NOMO-1 treated with dmso at 0.1 percent for 144 hours (cell line): Measurements from ENCODE around the gene FAM83C.

Source experiments
- DNase-seq: peaks from one replicate; lab custom pipeline; 2025; ENCODE audit not compliant: unreplicated experiment; lab: John Stamatoyannopoulos, UW

The FAM83C gene

DNA sequence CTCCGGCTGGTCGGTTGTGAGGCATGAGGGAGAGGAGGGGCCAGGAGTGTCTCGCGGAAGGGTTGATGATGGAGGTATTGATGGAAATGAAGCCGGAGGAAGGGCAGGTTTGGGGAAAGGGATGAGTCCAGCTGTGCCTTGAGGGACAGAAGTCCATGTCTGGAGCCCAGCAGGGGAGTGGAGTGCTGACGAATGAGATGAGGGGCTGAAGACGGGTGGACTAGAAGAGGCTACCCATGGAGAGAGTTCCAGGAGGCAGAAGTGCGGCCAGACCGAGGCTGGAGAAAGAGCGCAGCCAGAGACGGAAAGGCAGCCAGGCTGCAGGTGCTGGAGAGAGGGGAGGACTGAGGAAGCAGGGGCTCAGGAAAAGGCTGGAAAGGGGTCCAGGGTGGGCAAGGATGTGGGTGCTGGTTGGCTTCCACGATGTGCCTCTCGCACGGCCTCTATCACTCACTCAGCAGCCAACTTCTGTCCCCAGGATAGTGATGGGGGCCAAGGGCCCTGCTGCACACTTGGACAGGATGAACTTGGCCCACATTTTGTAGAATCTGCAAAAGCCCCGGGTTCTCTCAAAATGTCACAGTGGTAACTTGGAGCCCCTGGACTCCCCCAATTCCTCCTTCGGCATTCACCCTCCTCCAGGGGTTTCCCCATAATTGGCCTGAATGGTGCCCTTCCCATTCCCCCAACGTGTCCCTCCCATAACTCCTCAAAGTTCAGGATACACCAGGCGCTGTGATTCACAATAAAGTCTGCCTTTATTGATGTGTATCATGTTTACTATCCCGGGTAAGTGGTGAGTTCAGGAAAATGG lies 7.0 kb downstream of the FAM83C start:
- DNase-seq, result no peak

DNA sequence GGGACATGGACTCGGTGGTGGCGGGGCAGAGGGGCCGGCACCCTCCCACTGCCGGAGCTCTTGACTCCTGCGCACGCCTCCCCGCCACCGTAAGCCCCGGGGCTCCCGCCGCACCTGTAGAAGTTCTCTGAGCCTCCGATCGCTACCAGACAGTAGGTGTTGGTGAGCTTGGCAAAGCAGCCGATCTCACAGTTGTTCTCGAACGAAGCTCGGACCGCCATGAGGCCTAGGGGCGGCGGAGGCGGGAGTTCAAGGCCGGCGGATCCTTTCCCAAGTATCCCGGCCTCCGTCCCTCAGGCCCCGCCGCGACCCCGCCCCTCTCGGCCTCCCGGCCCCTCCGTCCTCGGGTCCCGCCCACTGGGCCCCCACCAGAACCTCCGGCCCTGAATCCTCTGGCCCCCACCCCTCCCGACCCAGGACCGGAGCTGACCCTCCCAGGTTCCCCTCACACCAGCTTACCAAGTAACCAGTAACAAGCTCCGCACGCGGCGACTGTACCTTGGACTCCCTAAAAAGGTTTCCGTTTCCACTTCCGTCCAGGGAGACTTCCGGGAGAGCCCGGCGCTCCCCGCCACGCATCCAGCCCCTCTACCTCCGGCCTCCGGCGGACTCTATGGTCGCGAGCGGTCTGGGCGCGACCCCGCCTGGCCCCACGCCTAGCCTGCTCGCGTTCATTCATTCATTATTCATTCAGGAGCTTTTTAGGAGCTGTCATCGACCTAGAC lies 7.8 kb downstream of the FAM83C start, which contains the start of gene EIF6:
EIF6 (minus strand) TSS at position 506 of the 725 bp plus-strand sequence; CDS start at position 221, 285 bp downstream.
- DNase-seq, result peak; percentile 81

DNA sequence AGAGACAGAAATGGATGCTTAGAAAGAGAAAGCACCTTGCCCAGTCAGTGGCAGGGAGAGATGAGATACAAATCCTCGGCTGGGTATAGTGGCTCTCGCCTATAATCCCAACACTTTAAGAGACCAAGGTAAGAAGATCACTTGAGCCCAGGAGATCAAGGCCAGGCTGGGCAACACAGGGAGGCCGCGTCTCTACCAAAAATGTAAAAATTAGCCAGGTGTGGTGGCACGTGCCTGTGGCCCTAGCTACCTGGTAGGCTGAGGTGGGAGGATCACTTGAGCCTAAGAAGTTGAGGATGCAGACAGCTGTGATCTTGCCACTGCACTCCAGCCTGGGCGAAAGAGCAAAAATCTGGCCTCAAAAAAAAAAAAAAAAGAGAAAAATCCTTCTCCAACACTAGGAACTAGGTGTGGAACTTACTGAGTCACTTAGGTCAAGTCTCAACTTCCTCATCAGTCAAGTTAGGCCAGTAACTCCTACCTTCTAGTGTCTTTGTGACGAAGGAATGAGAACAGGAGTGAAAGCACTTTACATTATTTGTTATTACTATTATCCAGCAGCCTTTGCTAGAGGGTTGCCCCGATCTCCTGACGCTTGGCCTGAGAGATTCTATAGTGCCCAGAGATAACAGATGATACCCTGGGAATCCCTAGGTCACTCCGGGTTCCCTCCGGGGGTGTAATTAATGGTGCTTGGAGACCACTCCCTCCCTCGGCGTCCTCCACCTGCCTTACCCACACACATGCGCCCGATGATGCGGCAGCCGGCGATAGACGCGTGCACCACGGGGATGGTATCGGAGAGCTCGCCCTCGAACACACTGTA lies 8.6 kb downstream of the FAM83C start:
- no peak for DNase-seq

DNA sequence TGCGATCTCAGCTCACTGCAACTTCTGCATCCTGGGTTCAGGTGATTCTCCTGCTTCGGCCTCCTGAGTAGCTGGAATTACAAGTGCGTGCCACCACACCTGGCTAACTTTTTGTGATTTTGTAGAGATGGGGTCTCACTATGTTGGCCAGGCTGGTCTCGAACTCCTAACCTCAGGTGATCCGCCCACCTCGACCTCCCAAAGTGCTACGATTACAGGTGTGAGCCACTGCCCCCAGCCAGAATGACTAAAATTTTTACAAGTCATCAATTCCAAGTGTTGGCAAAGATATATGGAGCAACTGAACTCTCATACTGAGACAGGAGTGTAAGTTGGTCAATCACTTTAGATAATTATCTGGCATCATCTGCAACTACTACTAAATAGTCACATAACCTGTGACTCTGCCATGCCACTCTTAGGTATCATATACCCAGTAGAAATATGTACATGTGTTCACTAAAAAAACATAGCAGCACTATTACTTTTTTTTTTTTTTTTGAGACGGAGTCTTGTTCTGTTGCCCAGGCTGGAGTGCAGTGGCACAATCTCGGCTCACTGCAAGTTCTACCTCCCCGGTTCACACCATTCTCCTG lies 10.6 kb downstream of the FAM83C start:
- DNase-seq, result no peak

DNA sequence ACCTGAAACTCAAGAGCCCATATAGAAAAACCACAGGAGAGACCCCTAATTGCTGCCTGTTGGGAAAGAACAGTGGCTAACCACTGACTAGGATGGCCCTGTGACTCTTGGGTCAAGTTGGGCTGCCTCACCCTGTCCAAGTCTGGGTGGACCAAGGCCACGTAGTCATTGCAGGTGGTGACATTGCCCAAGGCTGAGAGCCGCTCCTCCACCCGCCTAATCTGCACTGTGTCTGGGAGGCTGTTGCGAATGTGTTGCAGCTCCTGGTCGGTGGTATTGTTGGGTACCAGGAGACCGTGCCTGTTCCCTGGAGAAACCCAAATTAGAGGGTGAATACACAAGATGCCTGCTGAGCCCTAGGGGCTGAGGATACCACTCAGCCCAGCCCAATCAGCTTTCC lies 11.7 kb downstream of the FAM83C start:
- no peak for DNase-seq

DNA sequence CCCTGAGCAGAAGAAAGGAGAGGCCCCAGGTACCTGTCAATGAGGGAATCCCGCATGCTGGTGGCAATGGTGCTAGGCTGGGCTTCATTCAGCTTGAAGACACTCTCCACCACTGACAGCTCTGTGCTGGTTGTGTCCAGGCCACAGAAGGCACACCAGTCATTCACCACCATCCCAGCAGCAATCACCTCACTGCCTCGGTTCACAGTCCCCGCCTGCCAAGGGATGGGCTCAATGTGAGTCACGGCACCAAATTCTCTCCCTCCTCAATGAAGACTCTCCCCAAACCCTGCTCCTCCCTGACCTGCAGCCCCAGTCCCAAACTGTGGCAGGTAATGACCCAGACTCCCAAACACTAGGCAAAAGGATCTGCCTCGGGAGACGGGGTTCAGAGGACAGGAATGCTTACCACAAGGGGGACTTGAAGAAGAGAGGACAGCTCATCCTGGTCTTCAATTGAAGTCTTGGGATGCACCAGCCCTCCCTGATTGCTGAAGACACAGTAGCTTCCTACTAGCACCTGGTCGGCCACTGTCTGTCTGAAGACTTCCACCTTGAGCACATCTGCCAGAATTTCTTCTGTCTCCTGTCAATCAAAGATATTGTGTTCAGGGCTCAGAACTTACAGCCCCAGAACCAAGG lies 12.6 kb downstream of the FAM83C start:
- DNase-seq, result no peak

DNA sequence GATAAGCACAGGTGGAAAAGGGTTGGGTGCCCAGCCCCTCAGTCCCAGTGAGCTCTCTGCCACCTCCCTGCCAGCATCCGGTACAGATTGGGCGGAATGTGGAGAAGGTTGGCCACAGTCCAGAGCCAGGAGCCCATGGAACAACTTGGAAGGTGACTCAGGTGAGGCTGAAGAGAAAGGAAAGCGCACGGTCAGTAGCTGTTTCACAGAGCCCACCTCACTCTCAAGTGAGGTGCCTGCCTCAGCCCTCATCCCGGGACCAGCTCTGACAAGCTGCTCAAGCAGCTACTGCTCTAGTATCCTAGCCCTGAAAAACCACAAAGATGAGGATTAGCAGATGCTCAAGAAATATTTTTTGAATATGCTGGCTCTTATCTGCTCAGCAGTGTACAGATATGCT lies 13.2 kb downstream of the FAM83C start:
- no peak for DNase-seq

DNA sequence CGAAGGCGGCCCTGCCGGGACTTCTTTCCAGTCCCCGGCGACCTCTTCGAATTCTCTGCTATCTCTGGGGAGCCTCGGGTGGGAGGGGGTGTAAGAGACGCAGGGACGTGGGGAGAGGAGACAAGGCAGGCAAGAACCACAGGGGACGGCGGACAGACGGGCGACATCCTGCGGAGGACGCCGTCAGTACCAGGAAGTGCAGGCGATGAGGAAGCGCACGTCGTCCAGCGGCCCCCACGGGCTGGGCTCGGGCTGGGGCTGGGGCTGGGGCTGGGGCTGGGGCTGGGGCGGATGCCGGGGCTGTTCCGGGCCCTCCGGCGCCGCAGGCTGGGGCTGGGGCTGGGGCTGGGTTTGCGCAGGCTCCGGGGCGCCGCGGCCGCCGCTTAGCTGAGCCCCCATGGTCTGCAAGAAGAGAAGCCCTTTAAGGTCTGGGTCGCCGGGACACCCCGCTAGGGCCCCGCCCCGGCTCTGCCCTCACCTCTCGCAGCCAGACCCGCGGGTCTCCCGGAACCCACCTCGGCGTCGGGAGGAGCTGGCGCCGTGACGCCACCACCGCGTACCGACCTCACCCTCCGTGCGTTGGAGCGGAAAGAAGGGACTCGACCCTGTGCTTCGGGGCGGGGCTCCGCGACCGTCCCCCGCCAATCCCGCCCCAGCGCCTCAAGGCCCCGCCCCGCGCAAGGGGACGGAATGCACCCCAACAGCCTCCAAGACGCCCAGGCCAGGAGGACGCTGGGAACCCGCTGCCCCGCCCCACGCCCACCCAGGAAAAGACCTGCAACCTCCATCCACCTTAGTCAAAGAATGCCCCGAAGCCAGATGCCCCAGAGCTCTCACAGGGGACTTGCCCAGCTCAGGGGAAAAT lies 14.5 kb downstream of the FAM83C start, which contains the start of gene MMP24OS:
MMP24OS (minus strand) TSS at position 592 of the 865 bp plus-strand sequence; CDS start at position 399, 193 bp downstream.
- DNase-seq, result peak; percentile 71

DNA sequence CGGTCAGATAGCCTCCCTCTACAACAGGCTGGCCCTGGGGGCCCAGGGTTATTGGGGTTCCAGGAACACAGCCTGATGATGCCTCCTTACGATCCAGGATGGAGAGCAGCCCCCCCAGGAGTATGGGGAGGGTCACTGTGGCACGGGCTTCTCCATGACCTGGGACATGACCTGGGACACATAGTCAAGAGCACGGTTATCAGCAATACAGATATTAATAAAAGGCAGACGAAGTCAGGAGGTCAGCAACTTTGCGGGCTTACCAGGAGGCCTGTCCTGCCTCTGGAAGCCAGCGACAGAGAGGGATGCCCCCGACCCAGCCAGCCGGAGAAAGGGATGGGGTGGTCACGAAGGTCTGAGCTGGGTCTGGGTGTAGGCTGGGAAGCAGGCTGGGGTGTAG lies 15.1 kb downstream of the FAM83C start:
- DNase-seq, result no peak

DNA sequence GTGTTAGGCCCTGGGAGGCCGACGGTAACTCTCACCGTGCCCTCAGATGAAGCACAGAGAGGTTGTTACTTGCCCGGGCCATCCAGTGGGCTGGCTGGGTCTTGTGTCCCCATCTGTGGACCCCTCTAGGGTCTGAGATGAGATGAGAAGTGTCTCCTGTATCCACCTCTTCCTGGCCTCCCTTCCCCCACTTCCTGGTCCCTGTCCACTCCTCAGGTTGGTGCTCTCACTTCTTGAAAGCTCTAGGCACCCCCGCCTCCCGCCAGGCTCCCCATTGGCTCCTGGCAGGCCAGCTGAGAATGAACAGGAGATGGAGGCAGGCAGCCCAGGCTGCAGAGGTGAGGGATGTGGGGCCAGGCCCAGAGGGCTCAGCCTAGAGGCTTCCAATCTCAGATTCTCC lies 15.8 kb downstream of the FAM83C start:
- DNase-seq, result no peak

DNA sequence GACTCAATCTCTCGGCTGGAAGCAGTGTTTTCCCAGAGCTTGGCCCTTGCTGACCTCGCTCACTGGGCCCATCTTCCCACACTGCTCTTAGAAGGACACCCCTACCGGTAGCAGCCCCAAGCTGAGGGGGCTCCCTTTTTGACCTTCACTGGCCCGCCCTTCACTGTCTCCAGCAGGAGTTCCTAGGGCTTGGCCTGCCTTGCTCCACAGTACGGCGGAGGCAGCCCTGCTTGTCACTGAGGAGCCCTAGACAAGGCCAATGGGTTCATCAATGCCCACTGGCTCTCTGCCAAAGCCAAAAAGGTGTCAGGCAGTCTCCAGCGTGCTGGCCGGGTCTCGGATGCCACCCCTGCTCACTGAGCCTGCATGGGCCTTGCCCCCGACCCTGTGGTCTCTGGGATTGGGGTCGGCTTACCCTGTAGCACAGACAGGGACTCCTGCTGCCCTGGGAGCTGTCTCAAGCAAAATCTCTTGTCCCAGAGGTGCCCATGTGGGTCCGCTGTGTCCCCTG lies 16.4 kb downstream of the FAM83C start:
- no peak for DNase-seq

DNA sequence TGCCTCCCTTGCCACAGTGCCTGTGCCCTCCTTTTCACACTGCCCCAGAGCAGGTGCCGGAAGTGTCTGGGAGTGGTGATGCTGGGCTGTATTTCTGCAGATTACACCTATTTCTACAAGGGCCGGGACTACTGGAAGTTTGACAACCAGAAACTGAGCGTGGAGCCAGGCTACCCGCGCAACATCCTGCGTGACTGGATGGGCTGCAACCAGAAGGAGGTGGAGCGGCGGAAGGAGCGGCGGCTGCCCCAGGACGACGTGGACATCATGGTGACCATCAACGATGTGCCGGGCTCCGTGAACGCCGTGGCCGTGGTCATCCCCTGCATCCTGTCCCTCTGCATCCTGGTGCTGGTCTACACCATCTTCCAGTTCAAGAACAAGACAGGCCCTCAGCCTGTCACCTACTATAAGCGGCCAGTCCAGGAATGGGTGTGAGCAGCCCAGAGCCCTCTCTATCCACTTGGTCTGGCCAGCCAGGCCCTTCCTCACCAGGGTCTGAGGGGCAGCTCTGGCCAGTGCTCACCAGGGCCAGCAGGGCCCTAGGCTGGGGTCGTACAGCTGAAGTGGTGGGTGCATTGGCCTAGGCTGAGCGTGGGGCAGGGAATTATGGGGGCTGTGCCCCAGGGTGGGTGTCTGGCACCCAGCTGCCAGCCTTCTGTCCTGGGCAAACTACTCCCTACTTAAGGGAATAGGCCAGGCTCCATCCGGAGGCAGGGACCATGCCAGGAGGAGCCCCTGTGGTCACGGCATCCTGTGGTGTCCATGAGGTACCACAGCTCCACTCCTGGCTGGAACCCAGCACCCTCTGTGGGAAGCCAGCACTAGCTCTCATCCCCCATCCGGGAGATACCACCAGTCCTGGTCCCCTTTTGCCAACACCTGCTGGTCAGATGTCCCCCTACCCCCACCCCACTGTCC lies 17.8 kb downstream of the FAM83C start:
- no peak for DNase-seq

DNA sequence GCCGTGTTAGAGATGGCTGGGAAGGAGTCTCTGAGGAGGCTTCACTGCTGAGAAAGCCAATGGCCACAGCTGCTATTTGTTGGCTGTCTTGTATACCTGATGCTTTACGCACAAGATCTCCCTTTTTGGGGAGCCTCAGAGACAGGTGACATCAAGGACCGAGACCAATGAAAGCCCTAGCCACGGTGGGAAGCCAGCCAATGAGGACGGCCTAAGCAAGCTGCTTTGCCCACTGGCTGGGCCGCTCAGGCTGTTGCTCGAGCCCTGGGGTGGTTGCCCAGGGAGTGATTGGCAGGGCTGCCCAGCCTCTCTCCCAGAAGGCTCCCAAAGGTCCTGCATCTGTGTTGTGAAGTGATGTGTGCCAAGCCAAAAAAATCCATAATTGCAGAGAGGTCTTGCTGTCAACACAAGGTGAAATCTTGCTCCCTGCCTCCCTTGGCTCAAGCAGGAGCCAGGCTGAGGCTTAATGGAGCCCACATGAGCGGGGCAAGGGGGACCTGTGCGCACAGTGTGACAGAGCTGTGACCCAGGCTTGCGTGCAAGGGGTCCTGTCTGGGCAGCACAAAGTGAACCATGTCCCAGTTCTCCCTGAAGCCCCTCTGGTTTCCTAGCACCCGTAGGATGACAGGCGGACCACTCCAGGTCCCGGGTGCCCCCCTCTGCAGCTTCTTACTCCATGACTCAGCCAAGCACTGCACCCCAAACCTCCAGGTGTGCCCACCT lies 18.6 kb downstream of the FAM83C start:
- DNase-seq, result no peak

DNA sequence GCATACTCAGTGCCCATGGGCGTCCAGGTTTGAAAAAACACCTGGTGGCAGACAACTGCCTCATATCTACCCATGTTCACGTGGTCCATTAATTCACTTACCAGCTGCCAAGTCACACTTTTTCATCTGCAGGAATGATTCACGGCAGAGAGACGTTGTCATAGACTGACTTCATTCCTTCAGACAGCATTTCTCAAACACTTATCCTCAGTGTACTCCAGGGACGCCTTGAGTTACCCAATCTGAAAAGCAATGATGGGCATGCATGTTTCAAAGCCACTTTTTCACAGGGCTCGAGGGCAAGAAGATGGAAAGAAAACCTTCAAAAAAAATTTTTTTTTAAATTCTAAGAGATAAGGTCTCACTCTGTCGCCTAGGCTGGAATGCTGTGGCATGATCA lies 20.3 kb downstream of the FAM83C start:
- DNase-seq, result no peak

DNA sequence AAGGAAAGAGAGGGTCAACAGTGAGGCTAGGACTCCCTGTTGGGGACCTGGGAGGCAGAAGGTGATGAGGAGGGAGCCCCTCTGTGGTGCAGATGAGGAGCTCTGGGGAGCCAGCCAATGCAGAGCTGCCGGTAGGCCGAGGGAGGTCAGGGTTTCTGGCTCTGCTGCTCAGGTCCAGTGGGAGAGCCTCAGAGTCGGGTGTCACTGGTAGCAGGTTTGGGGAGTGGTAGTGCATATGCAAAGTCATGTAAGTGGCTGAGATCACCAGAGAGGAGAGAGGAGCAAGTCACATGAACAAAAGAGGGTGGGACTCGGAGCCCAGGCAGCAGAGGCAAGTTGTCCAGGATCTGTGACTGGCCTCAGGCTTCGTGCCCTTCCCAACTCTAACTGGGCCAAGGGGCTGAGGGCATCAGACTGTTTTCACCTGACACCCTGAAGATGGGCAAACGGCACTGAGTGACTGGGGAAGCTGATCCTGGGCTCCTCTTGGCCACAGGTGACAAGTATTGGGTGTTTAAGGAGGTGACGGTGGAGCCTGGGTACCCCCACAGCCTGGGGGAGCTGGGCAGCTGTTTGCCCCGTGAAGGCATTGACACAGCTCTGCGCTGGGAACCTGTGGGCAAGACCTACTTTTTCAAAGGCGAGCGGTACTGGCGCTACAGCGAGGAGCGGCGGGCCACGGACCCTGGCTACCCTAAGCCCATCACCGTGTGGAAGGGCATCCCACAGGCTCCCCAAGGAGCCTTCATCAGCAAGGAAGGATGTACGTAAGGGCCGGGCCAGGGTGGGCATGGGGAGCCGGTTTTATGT lies 20.9 kb downstream of the FAM83C start:
- no peak for DNase-seq

DNA sequence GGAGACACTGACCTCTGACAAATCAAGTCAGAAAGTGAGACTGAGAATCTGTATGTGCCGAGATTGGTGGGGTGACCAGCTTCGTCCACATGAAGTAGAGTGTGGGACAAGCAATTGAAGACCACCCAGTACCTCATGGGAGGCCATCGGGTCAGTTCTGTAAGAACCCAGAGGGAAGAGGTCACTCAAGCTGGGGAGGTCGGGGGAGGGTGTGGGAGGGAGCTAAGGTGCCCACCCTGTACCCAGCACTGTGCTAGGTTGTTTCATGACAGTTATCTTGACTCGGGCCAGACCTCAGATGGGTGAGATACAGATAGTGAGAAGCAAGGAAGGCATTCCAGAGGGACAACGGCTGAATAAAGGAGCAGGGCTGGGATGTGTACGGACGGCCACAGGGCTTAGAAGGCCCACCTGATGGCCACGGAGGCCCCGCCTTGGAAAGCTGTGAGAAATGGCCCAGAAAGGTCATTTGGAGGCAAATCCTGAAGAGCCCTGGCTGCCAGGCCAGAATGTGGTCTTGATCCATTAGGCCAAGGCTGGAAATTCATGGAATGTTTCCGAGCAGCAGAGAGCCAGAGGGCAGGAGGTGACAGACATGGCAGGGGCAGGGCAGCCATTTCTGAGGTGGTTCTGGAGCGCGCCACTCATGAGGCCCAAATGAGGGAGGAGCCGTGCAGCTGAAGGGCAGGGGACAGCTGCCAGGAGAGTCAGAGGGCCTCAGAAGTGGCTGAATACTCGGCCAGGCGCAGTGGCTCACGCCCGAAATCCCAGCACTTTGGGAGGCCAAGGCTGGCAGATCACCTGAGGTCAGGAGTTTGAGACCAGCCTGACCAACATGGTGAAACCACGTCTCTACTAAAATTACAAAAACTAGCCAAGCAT lies 22.0 kb downstream of the FAM83C start:
- no peak for DNase-seq
